ENCODE results near the gene ONECUT2.

Gene ONECUT2

DNA sequence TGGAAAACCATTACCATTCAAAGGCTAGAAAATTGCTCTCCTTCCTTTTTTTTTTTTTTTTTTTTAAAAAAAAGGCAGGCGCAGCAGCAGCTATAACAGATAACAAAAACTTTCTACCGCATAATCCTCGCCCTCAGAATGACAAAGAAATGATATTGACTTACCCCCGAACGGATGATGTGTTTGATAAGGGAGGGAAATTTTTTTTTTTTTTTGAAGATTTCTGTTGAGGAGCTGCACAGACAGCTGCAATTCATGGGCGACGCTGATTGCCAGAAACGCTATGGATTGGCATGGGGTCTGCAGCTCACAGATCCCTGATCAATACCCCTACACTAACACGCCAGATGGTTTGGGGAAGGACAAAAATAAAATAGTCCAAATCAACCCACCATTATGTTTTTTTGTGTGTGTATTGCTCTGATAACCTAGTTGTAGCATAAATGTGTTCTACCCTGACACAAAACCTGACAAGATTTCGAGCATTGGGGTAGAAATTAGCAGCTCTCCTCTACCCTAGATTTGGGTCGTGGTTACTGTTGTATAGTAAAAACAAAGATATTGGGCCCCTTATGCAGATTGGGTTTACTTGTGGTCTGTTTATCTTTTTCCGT is 3.6 kb upstream of the ONECUT2 start:
- DNase-seq (ENCODE audit: low read depth, low spot score): no peak

DNA sequence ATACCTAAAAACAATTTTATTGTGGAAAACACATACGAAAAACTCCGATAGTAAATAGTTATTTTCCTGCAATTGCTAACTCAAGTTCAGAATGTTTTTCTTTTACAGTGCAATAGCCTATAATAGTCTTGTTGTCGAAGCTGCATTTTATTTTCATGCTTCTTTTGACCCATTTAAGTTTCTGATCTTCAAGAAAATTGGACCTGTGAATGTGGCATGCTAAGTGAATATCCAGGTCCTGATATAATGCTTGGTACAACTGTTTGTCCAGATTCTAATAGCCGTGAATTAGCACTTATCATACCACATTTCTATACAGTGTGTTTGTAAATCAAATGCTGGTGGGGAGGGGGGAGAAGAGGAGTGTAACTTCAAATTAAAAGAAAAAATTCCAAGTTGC is 3.0 kb upstream of the ONECUT2 start:
- no peak for DNase-seq (ENCODE audit: low read depth, low spot score)

DNA sequence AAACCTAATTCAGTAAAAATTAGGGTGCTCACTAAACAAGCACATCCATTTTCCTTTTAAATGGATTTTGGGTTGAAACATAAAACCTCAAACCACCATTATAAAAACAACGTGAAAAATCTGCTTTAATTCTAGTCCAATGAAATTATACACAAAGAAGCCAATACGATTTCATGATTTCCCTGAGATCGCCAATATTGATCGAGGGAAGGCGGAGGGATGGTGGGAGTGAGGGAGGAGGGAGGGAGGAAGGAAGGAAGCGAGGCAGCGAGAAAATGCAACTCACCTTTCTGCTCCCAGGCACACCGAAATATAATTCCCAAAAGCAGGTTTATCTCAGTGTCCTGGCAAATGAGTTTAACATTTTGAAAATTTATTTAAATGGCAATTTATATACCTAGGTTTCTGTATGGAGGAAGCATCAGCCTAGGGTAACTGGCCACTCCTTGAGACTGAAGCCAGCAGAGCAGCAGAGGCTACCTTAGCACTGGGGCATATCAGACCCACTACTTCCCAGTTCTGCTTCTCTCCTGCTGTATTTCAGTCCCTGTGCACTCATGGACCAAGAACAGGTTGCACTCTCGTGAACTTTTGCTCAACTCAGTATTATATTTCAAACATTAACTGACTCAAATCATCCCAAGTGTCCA is 2.3 kb upstream of the ONECUT2 start:
- DNase-seq (ENCODE audit: low read depth, low spot score): no peak

DNA sequence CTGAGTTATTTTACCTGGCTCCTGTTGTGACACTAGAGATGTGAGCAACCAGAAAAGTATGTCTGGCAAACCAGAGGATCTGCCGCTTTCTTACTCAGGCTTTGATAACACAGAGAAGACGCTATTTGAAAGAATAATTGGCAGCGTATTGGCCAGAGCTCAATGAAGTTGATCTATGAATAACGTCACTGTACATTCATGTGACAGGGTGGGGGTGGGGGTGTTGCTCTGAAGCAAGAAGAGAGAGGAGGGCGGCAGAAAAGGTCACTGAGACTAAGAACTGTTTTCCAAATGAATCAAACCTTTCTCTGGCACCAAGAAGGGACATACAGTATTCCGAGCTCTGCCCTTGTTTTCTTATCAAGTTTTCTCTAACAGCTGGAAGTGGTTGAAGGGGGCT is 1.7 kb upstream of the ONECUT2 start:
- DNase-seq (ENCODE audit: low read depth, low spot score): no peak

DNA sequence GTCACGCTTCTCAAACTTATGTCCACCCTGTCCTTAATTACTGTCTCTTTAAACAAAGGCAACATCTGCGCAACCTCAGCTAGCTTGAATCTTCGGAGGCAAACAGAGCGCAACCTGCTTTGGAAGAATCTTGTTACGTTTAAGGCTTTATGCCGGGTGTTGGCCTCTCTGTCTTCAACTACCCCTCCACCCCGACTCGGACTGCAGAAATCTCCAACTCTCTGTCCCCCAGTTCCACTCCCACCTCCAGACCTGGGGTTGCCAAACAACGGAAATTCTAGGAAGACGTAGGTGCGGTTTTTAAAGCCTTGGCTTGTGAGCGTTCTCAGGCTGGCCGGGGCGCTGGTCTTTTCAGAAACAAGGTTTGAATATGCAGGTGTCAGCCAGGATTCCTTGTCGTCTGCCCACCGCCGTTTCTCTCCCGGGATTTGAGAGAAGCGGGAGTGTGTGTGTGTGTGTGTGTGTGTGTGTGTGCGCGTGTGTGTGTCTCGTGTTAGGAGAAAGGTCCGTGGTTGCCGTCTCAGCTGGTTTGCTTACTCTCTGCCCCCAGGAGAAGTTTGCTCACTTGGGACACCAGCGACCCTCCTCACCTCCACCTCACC is 1.1 kb upstream of the ONECUT2 start:
- DNase-seq (ENCODE audit: low read depth, low spot score): no peak

DNA sequence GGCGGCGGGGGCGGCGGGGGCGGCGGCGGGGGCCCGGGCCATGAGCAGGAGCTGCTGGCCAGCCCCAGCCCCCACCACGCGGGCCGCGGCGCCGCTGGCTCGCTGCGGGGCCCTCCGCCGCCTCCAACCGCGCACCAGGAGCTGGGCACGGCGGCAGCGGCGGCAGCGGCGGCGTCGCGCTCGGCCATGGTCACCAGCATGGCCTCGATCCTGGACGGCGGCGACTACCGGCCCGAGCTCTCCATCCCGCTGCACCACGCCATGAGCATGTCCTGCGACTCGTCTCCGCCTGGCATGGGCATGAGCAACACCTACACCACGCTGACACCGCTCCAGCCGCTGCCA is 644 bp downstream of the ONECUT2 start:
- no peak for DNase-seq (ENCODE audit: low read depth, low spot score)

DNA sequence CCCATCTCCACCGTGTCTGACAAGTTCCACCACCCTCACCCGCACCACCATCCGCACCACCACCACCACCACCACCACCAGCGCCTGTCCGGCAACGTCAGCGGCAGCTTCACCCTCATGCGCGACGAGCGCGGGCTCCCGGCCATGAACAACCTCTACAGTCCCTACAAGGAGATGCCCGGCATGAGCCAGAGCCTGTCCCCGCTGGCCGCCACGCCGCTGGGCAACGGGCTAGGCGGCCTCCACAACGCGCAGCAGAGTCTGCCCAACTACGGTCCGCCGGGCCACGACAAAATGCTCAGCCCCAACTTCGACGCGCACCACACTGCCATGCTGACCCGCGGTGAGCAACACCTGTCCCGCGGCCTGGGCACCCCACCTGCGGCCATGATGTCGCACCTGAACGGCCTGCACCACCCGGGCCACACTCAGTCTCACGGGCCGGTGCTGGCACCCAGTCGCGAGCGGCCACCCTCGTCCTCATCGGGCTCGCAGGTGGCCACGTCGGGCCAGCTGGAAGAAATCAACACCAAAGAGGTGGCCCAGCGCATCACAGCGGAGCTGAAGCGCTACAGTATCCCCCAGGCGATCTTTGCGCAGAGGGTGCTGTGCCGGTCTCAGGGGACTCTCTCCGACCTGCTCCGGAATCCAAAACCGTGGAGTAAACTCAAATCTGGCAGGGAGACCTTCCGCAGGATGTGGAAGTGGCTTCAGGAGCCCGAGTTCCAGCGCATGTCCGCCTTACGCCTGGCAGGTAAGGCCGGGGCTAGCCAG is 1.2 kb downstream of the ONECUT2 start:
- DNase-seq (ENCODE audit: low read depth, low spot score): no peak

DNA sequence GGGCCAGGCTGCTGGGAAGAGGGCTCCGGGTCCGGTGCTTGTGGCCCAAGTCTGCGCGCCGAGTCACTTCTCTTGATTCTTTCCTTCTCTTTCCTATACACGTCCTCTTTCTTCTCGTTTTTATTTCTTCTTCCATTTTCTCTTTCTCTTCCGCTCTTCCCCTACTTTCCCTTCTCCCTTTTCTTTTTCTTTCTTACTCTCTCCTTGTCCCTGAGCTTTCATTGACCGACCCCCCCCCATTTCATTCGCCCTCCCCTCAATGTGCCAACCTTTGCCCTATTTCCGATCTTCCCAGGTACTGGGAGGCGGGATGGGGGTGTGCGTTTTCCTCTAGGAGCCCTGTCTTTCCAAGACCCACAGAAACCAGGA is 1.8 kb downstream of the ONECUT2 start:
- no peak for DNase-seq (ENCODE audit: low read depth, low spot score)

DNA sequence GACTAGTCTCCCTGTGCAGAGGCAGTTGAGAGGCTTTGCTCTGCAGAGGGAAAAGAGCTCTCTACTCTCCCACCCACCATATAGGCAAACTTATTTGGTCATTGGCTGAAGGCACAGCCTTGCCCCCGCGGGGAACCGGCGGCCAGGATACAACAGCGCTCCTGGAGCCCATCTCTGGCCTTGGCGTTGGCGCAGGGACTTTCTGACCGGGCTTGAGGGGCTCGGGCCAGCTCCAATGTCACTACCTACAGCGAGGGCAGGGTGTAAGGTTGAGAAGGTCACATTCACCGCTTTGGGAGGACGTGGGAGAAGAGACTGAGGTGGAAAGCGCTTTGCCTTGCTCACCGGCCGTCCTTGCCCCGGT is 2.2 kb downstream of the ONECUT2 start:
- no peak for DNase-seq (ENCODE audit: low read depth, low spot score)

DNA sequence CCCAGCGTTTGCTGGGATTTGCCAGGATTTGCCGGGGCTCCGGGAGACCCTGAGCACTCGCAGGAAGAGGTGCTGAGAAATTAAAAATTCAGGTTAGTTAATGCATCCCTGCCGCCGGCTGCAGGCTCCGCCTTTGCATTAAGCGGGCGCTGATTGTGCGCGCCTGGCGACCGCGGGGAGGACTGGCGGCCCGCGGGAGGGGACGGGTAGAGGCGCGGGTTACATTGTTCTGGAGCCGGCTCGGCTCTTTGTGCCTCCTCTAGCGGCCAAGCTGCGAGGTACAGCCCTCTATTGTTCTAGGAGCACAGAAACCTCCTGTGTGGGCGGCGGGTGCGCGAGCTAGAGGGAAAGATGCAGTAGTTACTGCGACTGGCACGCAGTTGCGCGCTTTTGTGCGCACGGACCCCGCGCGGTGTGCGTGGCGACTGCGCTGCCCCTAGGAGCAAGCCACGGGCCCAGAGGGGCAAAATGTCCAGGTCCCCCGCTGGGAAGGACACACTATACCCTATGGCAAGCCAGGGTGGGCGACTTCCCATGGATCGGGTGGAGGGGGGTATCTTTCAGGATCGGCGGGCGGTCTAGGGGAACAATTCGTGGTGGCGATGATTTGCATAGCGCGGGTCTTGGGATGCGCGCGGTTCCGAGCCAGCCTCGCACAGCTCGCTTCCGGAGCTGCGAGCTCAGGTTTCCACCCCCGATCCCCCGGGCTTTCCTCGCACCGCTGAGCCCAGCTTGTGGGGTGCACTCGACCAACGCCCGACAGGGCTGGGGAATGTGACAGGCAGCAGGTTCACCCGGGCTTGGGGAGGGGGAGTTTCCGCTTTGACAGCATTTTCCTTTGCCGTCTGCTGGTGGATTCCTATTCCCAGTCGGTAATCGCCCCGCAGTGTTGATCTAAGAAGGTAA is 2.8 kb downstream of the ONECUT2 start:
- peak; percentile 62 for DNase-seq (ENCODE audit: low read depth, low spot score)

DNA sequence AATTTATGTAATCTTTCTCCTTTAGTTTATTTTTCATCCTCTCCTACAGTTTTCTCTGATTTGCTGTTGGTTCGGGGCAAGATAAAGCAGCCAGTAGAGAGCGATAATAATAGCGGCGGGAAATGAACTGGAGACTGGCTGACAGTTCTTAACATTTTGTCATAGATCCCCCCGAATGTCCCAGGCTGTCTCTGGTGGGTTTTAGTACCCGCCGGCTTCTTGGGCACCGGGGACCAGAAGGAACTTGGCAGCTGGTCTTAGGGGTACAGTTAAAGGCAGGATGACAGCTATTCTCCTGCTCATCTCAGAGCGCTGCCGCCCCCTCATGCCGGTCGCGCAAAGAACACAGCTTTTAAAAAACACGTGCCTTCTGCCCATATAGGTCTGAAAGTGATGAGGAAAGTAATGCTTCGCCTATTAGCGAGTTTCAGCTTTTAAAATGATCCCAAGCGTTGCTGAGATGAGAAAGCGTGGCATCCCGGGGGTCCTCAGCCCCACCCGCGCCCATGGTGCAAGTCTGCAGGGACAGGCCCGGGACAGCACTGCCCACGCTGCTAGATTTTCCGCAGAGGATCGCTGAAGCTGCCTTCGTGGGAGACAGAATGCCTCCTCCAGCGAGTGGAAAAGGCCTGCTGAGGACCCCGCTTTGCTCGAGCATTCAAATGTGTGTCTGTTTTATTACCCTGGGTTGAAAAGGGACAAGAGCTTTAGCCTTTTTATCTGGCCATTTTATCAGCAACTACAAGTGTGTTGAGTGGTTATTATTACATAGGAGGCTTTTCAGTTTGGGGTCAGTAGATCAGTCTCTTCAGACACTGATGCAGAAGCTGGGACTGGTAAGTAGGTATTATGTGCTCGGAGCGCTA is 3.8 kb downstream of the ONECUT2 start:
- DNase-seq (ENCODE audit: low read depth, low spot score): no peak

DNA sequence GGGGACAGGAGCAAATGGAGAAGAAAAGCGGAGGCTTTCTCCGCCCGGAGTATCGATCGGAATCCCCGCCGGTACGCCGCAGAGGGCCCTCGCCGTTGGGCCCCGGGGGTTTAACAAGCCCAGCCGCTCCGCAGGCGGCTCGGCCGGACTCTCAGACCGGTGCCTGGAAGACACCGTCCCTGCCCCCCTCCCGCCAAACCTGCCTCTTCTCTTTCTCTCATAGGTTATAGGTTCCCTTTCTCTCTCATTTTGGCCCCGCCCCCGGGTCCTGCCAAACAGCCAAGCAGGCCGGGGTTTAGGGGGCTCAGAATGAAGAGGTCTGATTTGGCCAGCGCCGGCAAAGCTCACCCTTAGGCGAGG is 4.4 kb downstream of the ONECUT2 start:
- no peak for DNase-seq (ENCODE audit: low read depth, low spot score)

DNA sequence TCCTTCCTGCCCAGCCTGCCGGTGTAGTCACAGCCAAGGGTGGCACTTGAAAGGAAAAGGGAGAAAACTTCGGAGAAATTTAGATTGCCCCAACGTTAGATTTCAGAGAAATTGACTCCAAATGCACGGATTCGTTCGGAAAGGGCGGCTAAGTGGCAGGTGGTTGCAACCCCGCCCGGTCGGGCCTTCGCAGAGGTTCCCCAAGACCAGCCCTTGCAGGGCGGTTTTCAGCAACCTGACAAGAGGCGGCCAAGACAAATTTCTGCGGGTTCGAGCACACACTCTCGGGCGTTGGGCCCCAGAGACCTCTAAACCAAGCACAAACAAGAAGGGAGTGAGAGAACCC is 4.8 kb downstream of the ONECUT2 start:
- DNase-seq (ENCODE audit: low read depth, low spot score): no peak

DNA sequence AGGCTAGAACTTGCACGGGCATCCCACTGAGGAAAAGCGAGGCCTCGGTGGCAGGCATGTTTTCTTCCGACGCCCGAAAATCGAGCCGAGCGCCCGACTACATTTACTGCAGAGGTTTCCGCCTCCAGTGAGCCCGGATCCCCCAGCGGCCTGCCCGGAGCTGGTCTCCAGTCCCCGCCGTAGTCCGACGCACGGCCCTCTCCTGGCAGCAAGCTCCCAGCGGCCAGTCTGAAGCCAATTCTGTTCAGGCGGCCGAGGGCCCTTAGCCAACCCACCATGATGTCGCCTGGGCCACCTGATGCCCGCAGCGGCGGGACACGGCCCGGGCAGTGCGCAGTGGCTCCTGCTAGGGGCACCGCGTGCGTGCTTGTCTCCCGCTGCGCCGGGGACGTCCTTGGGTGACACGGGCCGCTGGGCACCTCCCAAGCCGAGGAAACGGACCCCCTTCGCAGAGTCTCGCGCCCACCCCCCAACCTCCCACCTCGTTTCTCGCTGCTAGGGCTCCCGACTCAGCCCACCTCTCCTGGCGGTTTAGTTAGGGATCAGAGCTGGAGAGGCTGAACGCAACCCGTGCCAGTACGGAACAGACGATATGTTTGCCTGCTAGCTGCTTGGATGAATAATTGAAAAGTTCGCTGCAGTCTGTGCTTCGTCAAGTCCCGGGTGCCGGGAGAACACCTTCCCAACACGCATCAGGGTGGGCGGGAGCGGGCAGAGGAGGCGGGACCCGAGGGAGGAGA is 5.3 kb downstream of the ONECUT2 start:
- no peak for DNase-seq (ENCODE audit: low read depth, low spot score)

DNA sequence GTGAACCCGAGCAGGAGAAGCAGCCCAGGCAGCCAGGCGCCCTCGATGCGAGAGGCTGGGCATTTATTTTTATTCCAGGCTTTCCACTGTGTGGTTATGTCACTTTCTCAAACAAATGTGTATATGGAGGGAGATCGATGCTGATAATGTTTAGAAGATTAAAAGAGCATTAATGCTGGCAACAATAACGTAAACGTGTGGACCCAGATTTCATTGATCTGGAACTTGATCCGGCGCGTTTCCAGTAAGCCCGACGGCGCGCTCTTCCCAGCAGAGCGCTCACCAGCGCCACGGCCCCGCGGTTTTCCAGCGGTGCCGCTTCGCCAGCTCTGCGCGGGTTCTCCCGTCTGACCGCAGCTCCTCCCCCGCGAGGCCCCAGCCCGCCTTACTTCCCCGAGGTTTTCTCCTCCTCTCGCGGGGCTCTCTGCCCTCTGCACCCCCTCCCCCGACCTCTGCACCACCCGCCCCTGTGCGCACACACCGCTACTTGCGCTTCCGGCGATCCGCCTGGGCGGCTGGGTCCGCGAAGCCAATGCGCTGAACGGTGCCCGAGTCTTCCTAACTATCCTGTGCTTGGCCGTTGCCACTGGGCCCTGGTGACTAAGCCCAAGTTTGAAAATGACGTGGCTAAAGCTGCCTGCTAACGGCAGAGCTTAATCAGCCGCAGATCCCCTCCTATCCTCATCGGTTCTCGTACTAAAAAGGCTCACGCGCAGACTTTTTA is 6.1 kb downstream of the ONECUT2 start:
- no peak for DNase-seq (ENCODE audit: low read depth, low spot score)

DNA sequence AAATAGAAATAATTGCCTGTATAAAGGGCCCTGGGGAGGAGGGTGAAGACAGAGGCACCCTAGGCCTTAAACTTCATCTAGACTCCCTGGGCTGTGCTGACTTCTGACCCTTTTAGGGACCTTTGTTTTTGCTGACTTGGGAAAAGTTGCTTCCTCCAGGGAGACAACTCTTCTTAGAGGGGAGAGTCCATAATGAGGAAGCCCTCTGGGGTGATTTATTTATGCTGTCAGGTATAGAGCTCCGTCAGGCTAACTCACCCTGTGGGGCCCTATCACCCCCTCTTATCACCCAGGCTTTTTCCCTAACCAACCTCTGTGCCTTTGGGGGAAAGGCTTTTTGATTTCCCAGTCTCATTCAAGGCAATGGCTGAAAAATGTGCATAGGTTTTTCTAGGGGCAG is 8.1 kb downstream of the ONECUT2 start:
- no peak for DNase-seq (ENCODE audit: low read depth, low spot score)

DNA sequence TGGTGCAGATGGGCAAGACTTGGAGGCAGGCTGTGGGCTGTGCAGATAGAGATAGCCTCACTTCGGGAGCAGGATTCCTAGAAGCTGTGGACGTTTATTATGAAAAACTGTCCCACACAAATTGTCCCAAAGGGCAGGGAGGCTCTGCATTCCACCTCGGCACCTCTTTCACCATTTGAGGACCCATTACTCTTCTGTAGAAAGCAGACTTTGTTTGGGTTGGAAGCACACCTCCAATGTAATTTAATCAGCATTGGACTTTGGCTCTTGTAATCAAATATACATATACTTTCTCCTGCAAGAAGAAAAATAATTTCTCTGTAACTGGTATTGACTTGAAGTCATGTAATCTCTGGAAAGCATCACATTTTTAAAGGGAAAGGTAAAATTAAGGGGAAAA is 8.5 kb downstream of the ONECUT2 start:
- no peak for DNase-seq (ENCODE audit: low read depth, low spot score)

DNA sequence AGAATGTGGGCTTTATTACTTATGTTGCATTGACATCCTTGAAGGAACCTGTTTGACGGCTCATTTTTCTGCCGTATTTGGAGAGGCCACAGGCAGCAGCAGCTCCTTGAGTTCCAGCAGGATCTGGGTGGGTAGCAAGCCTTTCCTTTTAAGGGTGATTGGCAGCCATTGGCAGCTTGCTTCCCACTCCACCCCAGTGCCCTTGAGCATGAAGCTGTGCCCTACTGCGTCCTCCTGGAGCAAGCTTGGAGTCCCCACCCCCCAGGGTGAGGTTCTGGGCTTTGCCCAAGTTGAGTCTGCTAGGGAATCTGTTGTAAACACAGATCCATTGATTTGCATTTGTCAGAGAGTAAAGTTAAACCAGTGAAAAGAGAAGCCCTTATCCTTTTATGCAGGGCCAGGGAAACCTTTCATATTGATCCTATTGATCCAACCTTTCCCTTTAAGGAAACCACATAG is 9.2 kb downstream of the ONECUT2 start:
- no peak for DNase-seq (ENCODE audit: low read depth, low spot score)

DNA sequence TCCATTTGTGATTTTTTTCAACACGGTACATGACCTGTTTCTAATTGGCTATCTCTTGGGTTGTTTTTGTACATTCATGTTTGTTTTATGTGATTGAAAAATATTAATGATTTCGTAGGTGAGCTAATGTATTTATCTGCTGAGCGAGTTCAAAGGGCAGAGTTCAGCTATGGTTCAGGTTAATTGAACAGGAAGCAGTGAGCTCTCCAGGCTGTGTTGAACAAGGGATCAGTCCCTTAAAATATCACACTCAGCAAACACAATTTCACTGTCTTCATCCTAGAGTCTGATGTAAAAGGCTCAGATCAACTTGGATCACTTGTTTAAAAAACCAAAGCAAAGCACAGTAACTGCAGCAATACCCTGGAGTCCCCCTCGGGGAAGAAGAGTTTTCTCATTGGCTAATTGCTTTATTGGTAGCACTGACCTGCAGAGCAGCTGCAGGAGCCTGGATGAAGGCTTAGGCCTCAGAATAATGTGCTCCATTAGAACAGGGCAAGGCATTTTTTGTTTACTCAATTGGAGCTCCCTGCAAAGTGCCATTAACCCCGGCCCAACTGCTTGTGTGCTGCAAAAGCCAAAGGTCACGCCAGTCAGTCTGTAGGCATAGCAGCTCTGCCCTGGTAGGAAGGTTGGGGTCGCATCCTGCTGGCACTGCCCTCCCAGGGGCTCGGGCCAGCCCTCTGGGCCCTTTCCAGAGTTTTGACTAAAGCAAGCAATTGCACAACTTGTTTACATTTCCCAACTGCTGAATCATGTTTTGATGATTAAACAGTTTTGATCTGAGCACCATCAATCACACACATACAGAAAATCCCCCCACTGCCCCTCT is 10.5 kb downstream of the ONECUT2 start:
- no peak for DNase-seq (ENCODE audit: low read depth, low spot score)
